GM23248 (cell line): ENCODE measurements around the gene GPC1.

Source experiments
- EZH2 ChIP-seq: fragments of 200-600 bp; sonication (generic); IDR thresholded peaks from 2 replicates; pipeline ENCODE4 v1.6.1; 2018; ENCODE audit warnings: antibody characterized with exemption, mild to moderate bottlenecking; ENCODE audit not compliant: insufficient read depth, poor library complexity, severe bottlenecking
- EZH2phosphoT487 ChIP-seq: fragments of 200-600 bp; sonication (generic); IDR thresholded peaks from 2 replicates; pipeline ENCODE4 v1.6.1; 2018; ENCODE audit warnings: antibody characterized with exemption, moderate library complexity, mild to moderate bottlenecking, low read depth; ENCODE audit not compliant: insufficient read depth

GRCh38 chr2:240451791-240452461 lies 16.5 kb downstream of the GPC1 start:
- no peak for TF ChIP-seq EZH2phosphoT487
- TF ChIP-seq EZH2: no peak
